ENCODE results near the gene TGFBR3.

The TGFBR3 gene

GRCh38 chr1:91736146-91736714 lies 149.7 kb downstream of the TGFBR3 start:
- TF ChIP-seq YY1 (tag by site-specific recombination; IDR thresholded peaks at IDR 0.05) = no peak
- TF ChIP-seq ZFP37 (tag by site-specific recombination; IDR thresholded peaks at IDR 0.05) = no peak
- TF ChIP-seq ZBTB20 (tag by site-specific recombination; IDR thresholded peaks at IDR 0.05) = peak; percentile 54; the same call in 1 of the 2 replicates

GRCh38 chr1:91735266-91735845 lies 150.6 kb downstream of the TGFBR3 start:
- Histone ChIP-seq H3K4me1 (ENCODE audit: control insufficient read depth, insufficient read depth, low read length) (peaks cover 7% of the 10 kb centered on the region), H3K27ac (ENCODE audit: extremely low read depth, low read depth, low read length) (no peak overlapping the region), H3K4me3 (ENCODE audit: low read depth, low read length) (no peak overlapping the region), H3K9me3 (ENCODE audit: control insufficient read depth, insufficient read depth, low read depth, low read length) (no peaks in the 10 kb centered on the region), H3K36me3 (ENCODE audit: control insufficient read depth in 2 of 2, insufficient read depth in 1 of 2, low read length in 2 of 2) (no peaks in the 10 kb centered on the region)
- CTCF ChIA-PET = no interaction called here
- POLR2A ChIA-PET = no interaction called here
- TF ChIP-seq ZNF24 (tag by site-specific recombination; IDR thresholded peaks at IDR 0.05) = peak; percentile 35; the same call in 1 of the 2 replicates
- TF ChIP-seq ZNF184 (tag by site-specific recombination; IDR thresholded peaks at IDR 0.05) = no peak
- 0 out of 2 replicates have a peak, but pooled peaks have one; percentile 30 for TF ChIP-seq ZNF660 (tag by site-specific recombination; IDR thresholded peaks at IDR 0.05)
- no peak for TF ChIP-seq ZNF670 (tag by site-specific recombination; IDR thresholded peaks at IDR 0.05; ENCODE audit: low read depth)
- TF ChIP-seq REST (tag by site-specific recombination; IDR thresholded peaks at IDR 0.05) = no peak
- 0 out of 2 replicates have a peak, but pooled peaks have one; percentile 31 for TF ChIP-seq ZNF366 (tag by site-specific recombination; conservative IDR thresholded peaks at IDR 0.05)
- 0 out of 2 replicates have a peak, but pooled peaks have one; percentile 33 for TF ChIP-seq KLF16 (tag by site-specific recombination; IDR thresholded peaks at IDR 0.05)
- peak; percentile 82 for TF ChIP-seq ATF2 (tag by site-specific recombination; IDR thresholded peaks at IDR 0.05; ENCODE audit: low read depth)
- TF ChIP-seq ZNF10 (tag by site-specific recombination; IDR thresholded peaks at IDR 0.05) = peak; percentile 50; the same call in 1 of the 2 replicates
- peak; percentile 74 for TF ChIP-seq ZNF629 (tag by site-specific recombination; IDR thresholded peaks at IDR 0.05)
- 0 out of 2 replicates have a peak, but pooled peaks have one; percentile 16 for TF ChIP-seq HIC1 (tag by site-specific recombination; IDR thresholded peaks at IDR 0.05)
- TF ChIP-seq KLF10 (tag by site-specific recombination; IDR thresholded peaks at IDR 0.05) = 0 out of 2 replicates have a peak, but pooled peaks have one; percentile 33
- TF ChIP-seq INSM2 (tag by site-specific recombination; IDR thresholded peaks at IDR 0.05) = peak; percentile 64; the same call in 1 of the 2 replicates
- peak; percentile 67 for TF ChIP-seq PRDM6 (tag by site-specific recombination; IDR thresholded peaks at IDR 0.05)
- TF ChIP-seq IKZF3 (tag by site-specific recombination; IDR thresholded peaks at IDR 0.05) = no peak
- TF ChIP-seq WT1 (tag by site-specific recombination; IDR thresholded peaks at IDR 0.05) = no peak
- no peak for TF ChIP-seq MYNN (tag by site-specific recombination; IDR thresholded peaks at IDR 0.05; ENCODE audit: borderline replicate concordance)
- TF ChIP-seq ZNF580 (tag by site-specific recombination; IDR thresholded peaks at IDR 0.05) = no peak
- TF ChIP-seq ZNF37A (tag by site-specific recombination; IDR thresholded peaks at IDR 0.05) = no peak

More at GRCh38 chr1:91736146-91736714, 149.7 kb downstream of the TGFBR3 start:
- POLR2A ChIA-PET = no interaction called here
- H3K36me3 ChIP-seq (ENCODE audit: control insufficient read depth in 2 of 2, insufficient read depth in 1 of 2, low read length in 2 of 2) = no peaks in the 10 kb centered on the region
- H3K4me3 ChIP-seq (ENCODE audit: low read depth, low read length) = no peak overlapping the region
- peaks cover 7% of the 10 kb centered on the region for H3K4me1 ChIP-seq (ENCODE audit: control insufficient read depth, insufficient read depth, low read length)
- CTCF ChIA-PET = interaction anchor here (0.7 to 0.9 kb wide), 4 partner anchors 130 to 192 kb away, joined by 3 to 5 read pairs (median 3); partner anchors contain the start of gene TGFBR3
- H3K9me3 ChIP-seq (ENCODE audit: control insufficient read depth, insufficient read depth, low read depth, low read length) = no peaks in the 10 kb centered on the region
- H3K27ac ChIP-seq (ENCODE audit: extremely low read depth, low read depth, low read length) = no peak overlapping the region
